Omental fat pad (tissue), 4 donors: ENCODE results near the gene KCNT1. TPM values are rescaled to one million over a fixed set of nuclear protein-coding genes. Genes with fewer than 3 reads are reported as not detected.

Source experiments
- ATAC-seq: fragments of 150-250 bp; one replicate; pipeline ENCODE4 v1.9.1; 2016; ENCODE audit warnings: mild to moderate bottlenecking, moderate library complexity; ENCODE audit not compliant: low FRiP score
- DNase-seq: peaks from one replicate; pipeline ENCODE4 v3.0.0-alpha.2; 2019; ENCODE audit warnings: low spot score
- CTCF ChIP-seq, 3 donors: fragments of 450-650 bp; IDR thresholded peaks; one replicate each; pipeline ENCODE4 v1.5.1; 2016 to 2017; ENCODE audit warnings: antibody characterized with exemption in 3 of 3, mild to moderate bottlenecking in 3 of 3, moderate library complexity in 2 of 3
- total RNA-seq, 4 donors: library from RNA; depleted of rRNA; stranded (reverse); fragments of >200 nt; gene quantifications; one replicate each; pipeline ENCODE4 v1.1.0, GENCODE V29; 2016

KCNT1 gene
- total RNA-seq, 4 donors from 2014 or later: 0.24 to 0.95 TPM; not detected in 2

- ATAC-seq: no peak
- no peak for DNase-seq
- TF ChIP-seq CTCF (IDR thresholded peaks at IDR 0.05): no peak
Measured at GRCh38 chr9:135827866-135828580, 126.0 kb downstream of the KCNT1 start.

DNA sequence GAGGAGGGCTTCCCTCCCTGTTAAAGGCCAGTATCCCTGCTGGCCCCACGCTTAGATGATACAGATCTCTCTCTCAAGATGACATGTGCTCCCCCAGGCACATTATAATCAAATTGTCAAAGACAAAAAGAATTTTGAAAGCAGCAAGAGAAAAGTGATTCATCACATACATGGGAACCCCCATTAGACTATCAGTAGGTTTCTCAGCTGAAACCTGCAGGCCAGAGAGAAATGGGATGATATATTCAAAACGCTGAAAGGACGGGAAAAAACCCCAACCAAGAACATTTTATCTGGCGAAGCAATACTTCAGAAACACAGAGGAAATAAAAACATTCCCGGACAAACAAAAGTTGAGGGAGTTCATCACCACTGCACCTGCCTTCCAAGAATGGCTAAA is 126.7 kb downstream of the KCNT1 start:
- DNase-seq (no peak), ATAC-seq (no peak)
- TF ChIP-seq CTCF (IDR thresholded peaks at IDR 0.05): no peak

- DNase-seq: no peak
- TF ChIP-seq CTCF (IDR thresholded peaks at IDR 0.05): no peak
- ATAC-seq: no peak
Measured at GRCh38 chr9:135830496-135830895, 128.5 kb downstream of the KCNT1 start.

- ATAC-seq (no peak), DNase-seq (no peak)
- TF ChIP-seq CTCF (IDR thresholded peaks at IDR 0.05): no peak
Measured at GRCh38 chr9:135833864-135834263, 131.9 kb downstream of the KCNT1 start.

DNA sequence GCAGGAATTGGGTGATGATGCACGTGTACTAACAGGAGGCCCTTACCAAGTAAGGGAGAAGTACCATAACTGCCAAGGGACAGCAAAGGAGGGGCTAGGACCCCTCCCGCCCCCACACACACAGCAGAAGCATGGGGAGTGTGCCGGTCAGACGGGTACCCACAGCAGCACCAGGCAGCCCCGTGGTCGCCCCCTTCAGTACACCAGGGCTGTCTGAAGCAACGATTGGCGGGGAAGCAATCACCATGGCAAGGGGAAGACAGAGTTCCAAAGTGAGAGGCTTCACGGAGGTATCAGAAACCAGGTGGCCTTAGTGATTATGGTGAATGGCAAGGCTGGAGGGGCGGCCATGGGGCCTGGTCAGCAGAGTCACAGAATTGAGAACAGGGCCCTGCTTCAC is 133.1 kb downstream of the KCNT1 start:
- no peak for TF ChIP-seq CTCF (IDR thresholded peaks at IDR 0.05)
- no peak for ATAC-seq
- DNase-seq: no peak

DNA sequence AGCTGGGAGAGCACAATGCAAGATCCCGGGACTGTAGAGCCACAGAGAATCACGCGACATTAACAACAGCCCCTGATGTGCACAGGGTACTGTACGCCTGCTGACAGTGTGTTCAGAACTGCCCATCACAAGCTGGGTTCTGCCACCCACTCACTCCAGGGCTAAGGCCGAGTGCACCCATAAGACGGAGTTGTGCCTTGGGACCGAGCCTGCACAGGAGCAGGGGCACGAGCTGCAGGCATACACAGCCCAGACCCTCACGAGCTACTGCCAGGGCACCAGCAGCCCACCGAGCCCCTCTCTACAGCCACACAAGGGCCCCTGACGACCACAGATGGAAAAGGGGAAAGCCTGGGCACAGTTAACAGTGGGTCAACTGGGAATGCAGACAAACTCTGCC is 137.5 kb downstream of the KCNT1 start:
- TF ChIP-seq CTCF (IDR thresholded peaks at IDR 0.05): no peak
- ATAC-seq: no peak
- DNase-seq: no peak

DNA sequence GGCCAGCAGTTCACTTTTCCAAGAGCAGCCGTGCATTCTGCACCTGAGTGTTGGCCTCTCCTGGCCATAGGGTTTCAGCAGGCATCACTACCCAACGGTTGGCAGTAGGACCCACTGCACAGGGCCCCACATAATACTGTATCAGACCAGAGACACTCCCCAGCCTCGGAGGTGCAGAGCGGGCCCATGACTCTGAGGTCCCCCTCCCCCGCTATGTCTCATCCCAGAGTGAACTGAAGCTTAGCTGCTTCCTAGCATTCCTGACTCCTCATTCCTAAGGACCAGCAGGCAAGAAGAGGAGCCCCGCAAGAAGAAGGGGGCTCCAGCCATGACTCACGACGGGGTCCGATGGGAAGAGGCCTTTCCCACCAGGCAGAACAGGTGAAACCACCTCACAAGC is 138.1 kb downstream of the KCNT1 start:
- no peak for DNase-seq
- no peak for TF ChIP-seq CTCF (IDR thresholded peaks at IDR 0.05)
- ATAC-seq: no peak
